ENCODE results near the gene TRIM25. TPM values are rescaled to one million over a fixed set of nuclear protein-coding genes. Genes with fewer than 3 reads are reported as not detected.

The TRIM25 gene
- total RNA-seq, 1 experiment from 2014 or later, result 135 TPM

- peaks cover 65% of the 10 kb centered on the region for H3K79me2 ChIP-seq (ENCODE audit: insufficient read depth, low read length)
- intact Hi-C loops (cut with micrococcal nuclease), result no loop called here
- H3K4me1 ChIP-seq (ENCODE audit: control insufficient read depth in 1 of 2, insufficient read depth in 2 of 2, low read length in 2 of 2), result peaks cover 27 to 50% of the 10 kb centered on the region in 2 experiments
- no peaks in the 10 kb centered on the region for H3K9me2 ChIP-seq (ENCODE audit: insufficient read depth)
- DNase-seq (ENCODE audit: low read depth, low spot score), result no peak
- H4K20me1 ChIP-seq (ENCODE audit: insufficient read depth), result no peaks in the 10 kb centered on the region
- H3K27me3 ChIP-seq (ENCODE audit: insufficient read depth, low read length), result no peaks in the 10 kb centered on the region
- H3K9me3 ChIP-seq (ENCODE audit: control insufficient read depth in 1 of 2, insufficient read depth in 1 of 2, low read depth in 1 of 2, low read length in 2 of 2), result peaks cover 0 to 10% of the 10 kb centered on the region in 2 experiments; a peak in 1 of 4 replicates
- BruUV-seq (replicated peaks), result TSS peak; percentile 35
- peak overlapping the region; percentile 63 for H3K27ac ChIP-seq (ENCODE audit: low read depth, low read length)
- TF ChIP-seq ZFX (IDR thresholded peaks at IDR 0.05) (peak; percentile 91), EZH2phosphoT487 (IDR thresholded peaks at IDR 0.05; ENCODE audit: borderline replicate concordance) (no peak)
- H3K9ac ChIP-seq (ENCODE audit: low read length), result peak overlapping the region; percentile 94
- POLR2A ChIA-PET, result interaction anchor here (0.7 to 2.3 kb wide), 35 partner anchors 10 to 214 kb away, joined by 3 to 50 read pairs (median 5); partner anchors contain the start of genes AKAP1, C17orf67, COIL and DGKE
- H3K36me3 ChIP-seq (ENCODE audit: control insufficient read depth in 1 of 2, insufficient read depth in 2 of 2, low read length in 2 of 2), result peaks cover 0 to 12% of the 10 kb centered on the region in 2 experiments; a peak in 1 of 4 replicates
- peak overlapping the region; percentile 56 to 85 for H3K4me3 ChIP-seq (replicated peaks in 1 of 2; ENCODE audit: low read depth in 1 of 2, low read length in 2 of 2)
- RAD21 ChIA-PET (ENCODE audit: low non-redundant PET in 1 of 2, low total read pairs in 2 of 2, uncharacterized antibody in 2 of 2, unreplicated experiment in 2 of 2), result interaction anchor here in 1 of 2 experiments (0.8 kb wide), 1 partner anchor 96 kb away, joined by 3 read pairs; no protein-coding TSS in a partner anchor
- no peak overlapping the region for H2AFZ ChIP-seq (ENCODE audit: low read depth, low read length, poor library complexity, severe bottlenecking)
- peak; percentile 60 for ATAC-seq
- H3K4me2 ChIP-seq (ENCODE audit: low read length), result peak overlapping the region; percentile 96
- CTCF ChIA-PET, result interaction anchor here (1.0 to 1.2 kb wide), 2 partner anchors 26 to 94 kb away, joined by 3 to 6 read pairs; no protein-coding TSS in a partner anchor
Measured at GRCh38 chr17:56913353-56913866, 439 bp downstream of the TRIM25 start.

GRCh38 chr17:56913000-56913311 lies 893 bp downstream of the TRIM25 start:
- Histone ChIP-seq H3K27me3 (ENCODE audit: insufficient read depth, low read length) (no peaks in the 10 kb centered on the region), H3K79me2 (ENCODE audit: insufficient read depth, low read length) (peaks cover 66% of the 10 kb centered on the region), H3K27ac (ENCODE audit: low read depth, low read length) (peak overlapping the region; percentile 63; the same call in 1 of the 2 replicates), H4K20me1 (ENCODE audit: insufficient read depth) (no peaks in the 10 kb centered on the region), H3K9me2 (ENCODE audit: insufficient read depth) (no peaks in the 10 kb centered on the region), H2AFZ (ENCODE audit: low read depth, low read length, poor library complexity, severe bottlenecking) (no peak overlapping the region), H3K9me3 (ENCODE audit: control insufficient read depth in 1 of 2, insufficient read depth in 1 of 2, low read depth in 1 of 2, low read length in 2 of 2) (peaks cover 0 to 10% of the 10 kb centered on the region in 2 experiments; a peak in 1 of 4 replicates), H3K4me2 (ENCODE audit: low read length) (peak overlapping the region; percentile 96), H3K4me3 (replicated peaks in 1 of 2; ENCODE audit: low read depth in 1 of 2, low read length in 2 of 2) (peak overlapping the region; percentile 56 to 85), H3K9ac (ENCODE audit: low read length) (peak overlapping the region; percentile 94), H3K4me1 (ENCODE audit: control insufficient read depth in 1 of 2, insufficient read depth in 2 of 2, low read length in 2 of 2) (peaks cover 27 to 50% of the 10 kb centered on the region in 2 experiments), H3K36me3 (ENCODE audit: control insufficient read depth in 1 of 2, insufficient read depth in 2 of 2, low read length in 2 of 2) (peaks cover 2 to 16% of the 10 kb centered on the region in 2 experiments; a peak in 3 of 4 replicates)
- no TSS peak for BruUV-seq (replicated peaks)
- RAD21 ChIA-PET (ENCODE audit: low non-redundant PET in 1 of 2, low total read pairs in 2 of 2, uncharacterized antibody in 2 of 2, unreplicated experiment in 2 of 2), result no interaction called here
- ATAC-seq (no peak), DNase-seq (ENCODE audit: low read depth, low spot score) (no peak)
- POLR2A ChIA-PET, result interaction anchor here (1.4 to 2.3 kb wide), 4 partner anchors 9 to 49 kb away, joined by 3 to 50 read pairs (median 12); partner anchors contain the start of gene COIL
- no peak for TF ChIP-seq POLR2AphosphoS5 (IDR thresholded peaks at IDR 0.05; ENCODE audit: low read depth, low read length)
- TF ChIP-seq EZH2phosphoT487 (IDR thresholded peaks at IDR 0.05; ENCODE audit: borderline replicate concordance), result no peak
- TF ChIP-seq SRF (IDR thresholded peaks at IDR 0.05; ENCODE audit: low read depth), result no peak
- TF ChIP-seq, protein P1, sequence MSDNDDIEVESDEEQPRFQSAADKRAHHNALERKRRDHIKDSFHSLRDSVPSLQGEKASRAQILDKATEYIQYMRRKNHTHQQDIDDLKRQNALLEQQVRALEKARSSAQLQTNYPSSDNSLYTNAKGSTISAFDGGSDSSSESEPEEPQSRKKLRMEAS (IDR thresholded peaks at IDR 0.05), result no peak
- TF ChIP-seq EGR1 (IDR thresholded peaks at IDR 0.05; ENCODE audit: low read depth), result no peak
- TF ChIP-seq, protein P2, sequence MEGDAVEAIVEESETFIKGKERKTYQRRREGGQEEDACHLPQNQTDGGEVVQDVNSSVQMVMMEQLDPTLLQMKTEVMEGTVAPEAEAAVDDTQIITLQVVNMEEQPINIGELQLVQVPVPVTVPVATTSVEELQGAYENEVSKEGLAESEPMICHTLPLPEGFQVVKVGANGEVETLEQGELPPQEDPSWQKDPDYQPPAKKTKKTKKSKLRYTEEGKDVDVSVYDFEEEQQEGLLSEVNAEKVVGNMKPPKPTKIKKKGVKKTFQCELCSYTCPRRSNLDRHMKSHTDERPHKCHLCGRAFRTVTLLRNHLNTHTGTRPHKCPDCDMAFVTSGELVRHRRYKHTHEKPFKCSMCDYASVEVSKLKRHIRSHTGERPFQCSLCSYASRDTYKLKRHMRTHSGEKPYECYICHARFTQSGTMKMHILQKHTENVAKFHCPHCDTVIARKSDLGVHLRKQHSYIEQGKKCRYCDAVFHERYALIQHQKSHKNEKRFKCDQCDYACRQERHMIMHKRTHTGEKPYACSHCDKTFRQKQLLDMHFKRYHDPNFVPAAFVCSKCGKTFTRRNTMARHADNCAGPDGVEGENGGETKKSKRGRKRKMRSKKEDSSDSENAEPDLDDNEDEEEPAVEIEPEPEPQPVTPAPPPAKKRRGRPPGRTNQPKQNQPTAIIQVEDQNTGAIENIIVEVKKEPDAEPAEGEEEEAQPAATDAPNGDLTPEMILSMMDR (IDR thresholded peaks at IDR 0.05 in 2 of 3, conservative IDR thresholded peaks at IDR 0.05 in 1 of 3; ENCODE audit: borderline replicate concordance in 1 of 3, insufficient read depth in 1 of 3, low read depth in 2 of 3, low read length in 2 of 3), result no peak
- intact Hi-C loops (cut with micrococcal nuclease), result no loop called here
- CTCF ChIA-PET, result no interaction called here

Measured in HCT116 (cell line).